Measurements from ENCODE around the gene PTGES. TPM values are rescaled to one million over a fixed set of nuclear protein-coding genes. Genes with fewer than 3 reads are reported as not detected.

PTGES gene
- total RNA-seq, 1 experiment from 2014 or later, result 2.5 TPM

DNA sequence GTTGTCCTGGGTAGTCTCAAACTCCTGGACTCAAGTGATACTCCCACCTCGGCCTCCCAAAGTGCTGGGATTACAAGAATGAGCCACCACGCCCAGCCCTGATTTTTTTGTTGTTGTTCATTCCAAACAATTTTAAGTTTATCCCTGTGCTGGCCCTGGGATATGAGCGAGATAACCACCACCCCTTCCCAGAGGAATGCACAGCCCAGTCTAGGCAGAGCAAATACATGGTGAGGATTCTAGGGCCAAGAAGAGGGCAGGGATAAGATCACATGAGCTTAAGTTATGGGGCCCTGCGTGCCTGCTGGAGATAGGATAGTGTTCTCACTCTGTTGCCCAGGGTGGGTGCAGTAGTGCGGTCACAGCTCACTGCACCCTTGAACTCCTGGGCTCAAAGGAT is 29.1 kb upstream of the PTGES start (continued):
- TF ChIP-seq NR3C1 (CRISPR knock-in tag; conservative IDR thresholded peaks at IDR 0.05; ENCODE audit: low read depth), result no peak
- TF ChIP-seq, protein P1, sequence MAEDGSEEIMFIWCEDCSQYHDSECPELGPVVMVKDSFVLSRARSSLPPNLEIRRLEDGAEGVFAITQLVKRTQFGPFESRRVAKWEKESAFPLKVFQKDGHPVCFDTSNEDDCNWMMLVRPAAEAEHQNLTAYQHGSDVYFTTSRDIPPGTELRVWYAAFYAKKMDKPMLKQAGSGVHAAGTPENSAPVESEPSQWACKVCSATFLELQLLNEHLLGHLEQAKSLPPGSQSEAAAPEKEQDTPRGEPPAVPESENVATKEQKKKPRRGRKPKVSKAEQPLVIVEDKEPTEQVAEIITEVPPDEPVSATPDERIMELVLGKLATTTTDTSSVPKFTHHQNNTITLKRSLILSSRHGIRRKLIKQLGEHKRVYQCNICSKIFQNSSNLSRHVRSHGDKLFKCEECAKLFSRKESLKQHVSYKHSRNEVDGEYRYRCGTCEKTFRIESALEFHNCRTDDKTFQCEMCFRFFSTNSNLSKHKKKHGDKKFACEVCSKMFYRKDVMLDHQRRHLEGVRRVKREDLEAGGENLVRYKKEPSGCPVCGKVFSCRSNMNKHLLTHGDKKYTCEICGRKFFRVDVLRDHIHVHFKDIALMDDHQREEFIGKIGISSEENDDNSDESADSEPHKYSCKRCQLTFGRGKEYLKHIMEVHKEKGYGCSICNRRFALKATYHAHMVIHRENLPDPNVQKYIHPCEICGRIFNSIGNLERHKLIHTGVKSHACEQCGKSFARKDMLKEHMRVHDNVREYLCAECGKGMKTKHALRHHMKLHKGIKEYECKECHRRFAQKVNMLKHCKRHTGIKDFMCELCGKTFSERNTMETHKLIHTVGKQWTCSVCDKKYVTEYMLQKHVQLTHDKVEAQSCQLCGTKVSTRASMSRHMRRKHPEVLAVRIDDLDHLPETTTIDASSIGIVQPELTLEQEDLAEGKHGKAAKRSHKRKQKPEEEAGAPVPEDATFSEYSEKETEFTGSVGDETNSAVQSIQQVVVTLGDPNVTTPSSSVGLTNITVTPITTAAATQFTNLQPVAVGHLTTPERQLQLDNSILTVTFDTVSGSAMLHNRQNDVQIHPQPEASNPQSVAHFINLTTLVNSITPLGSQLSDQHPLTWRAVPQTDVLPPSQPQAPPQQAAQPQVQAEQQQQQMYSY (CRISPR knock-in tag; IDR thresholded peaks at IDR 0.05), result no peak

DNA sequence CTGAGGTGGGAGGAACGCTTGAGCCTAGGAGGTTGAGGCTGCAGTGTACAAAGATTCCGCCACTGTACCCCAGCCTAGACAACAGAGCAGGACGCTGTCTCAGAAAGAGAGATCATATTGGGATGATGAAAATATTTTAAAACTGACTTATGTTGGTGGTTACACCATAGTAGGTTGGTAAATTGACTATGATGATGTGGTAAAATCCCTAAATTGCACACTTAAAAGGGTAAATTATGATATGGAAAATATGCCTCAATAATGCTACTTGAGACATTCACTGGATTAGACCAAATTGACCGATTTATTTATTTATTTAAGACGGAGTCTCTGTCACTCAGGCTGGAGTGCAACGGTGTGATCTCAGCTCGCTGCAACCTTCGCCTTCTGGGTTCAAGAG is 28.3 kb upstream of the PTGES start:
- TF ChIP-seq MXD4 (CRISPR knock-in tag; IDR thresholded peaks at IDR 0.05; ENCODE audit: borderline replicate concordance) (no peak), KAT7 (CRISPR knock-in tag; IDR thresholded peaks at IDR 0.05; ENCODE audit: borderline replicate concordance) (no peak), ZNF317 (CRISPR knock-in tag; IDR thresholded peaks at IDR 0.05; ENCODE audit: borderline replicate concordance, low read depth) (no peak), ATF1 (CRISPR knock-in tag; IDR thresholded peaks at IDR 0.05) (no peak), ZNF416 (CRISPR knock-in tag; IDR thresholded peaks at IDR 0.05) (no peak), ZNF423 (CRISPR knock-in tag; IDR thresholded peaks at IDR 0.05) (no peak), IRF2 (CRISPR knock-in tag; IDR thresholded peaks at IDR 0.05; ENCODE audit: borderline replicate concordance, low read depth) (no peak), ZBTB21 (CRISPR knock-in tag; IDR thresholded peaks at IDR 0.05; ENCODE audit: borderline replicate concordance) (no peak)
- TF ChIP-seq, protein P2, sequence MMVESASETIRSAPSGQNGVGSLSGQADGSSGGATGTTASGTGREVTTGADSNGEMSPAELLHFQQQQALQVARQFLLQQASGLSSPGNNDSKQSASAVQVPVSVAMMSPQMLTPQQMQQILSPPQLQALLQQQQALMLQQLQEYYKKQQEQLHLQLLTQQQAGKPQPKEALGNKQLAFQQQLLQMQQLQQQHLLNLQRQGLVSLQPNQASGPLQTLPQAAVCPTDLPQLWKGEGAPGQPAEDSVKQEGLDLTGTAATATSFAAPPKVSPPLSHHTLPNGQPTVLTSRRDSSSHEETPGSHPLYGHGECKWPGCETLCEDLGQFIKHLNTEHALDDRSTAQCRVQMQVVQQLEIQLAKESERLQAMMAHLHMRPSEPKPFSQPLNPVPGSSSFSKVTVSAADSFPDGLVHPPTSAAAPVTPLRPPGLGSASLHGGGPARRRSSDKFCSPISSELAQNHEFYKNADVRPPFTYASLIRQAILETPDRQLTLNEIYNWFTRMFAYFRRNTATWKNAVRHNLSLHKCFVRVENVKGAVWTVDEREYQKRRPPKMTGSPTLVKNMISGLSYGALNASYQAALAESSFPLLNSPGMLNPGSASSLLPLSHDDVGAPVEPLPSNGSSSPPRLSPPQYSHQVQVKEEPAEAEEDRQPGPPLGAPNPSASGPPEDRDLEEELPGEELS (CRISPR knock-in tag; IDR thresholded peaks at IDR 0.05), result no peak
- TF ChIP-seq, protein P3, sequence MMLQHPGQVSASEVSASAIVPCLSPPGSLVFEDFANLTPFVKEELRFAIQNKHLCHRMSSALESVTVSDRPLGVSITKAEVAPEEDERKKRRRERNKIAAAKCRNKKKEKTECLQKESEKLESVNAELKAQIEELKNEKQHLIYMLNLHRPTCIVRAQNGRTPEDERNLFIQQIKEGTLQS (CRISPR knock-in tag; conservative IDR thresholded peaks at IDR 0.05), result no peak
- TF ChIP-seq, protein P4, sequence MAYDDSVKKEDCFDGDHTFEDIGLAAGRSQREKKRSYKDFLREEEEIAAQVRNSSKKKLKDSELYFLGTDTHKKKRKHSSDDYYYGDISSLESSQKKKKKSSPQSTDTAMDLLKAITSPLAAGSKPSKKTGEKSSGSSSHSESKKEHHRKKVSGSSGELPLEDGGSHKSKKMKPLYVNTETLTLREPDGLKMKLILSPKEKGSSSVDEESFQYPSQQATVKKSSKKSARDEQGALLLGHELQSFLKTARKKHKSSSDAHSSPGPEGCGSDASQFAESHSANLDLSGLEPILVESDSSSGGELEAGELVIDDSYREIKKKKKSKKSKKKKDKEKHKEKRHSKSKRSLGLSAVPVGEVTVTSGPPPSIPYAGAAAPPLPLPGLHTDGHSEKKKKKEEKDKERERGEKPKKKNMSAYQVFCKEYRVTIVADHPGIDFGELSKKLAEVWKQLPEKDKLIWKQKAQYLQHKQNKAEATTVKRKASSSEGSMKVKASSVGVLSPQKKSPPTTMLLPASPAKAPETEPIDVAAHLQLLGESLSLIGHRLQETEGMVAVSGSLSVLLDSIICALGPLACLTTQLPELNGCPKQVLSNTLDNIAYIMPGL (CRISPR knock-in tag; IDR thresholded peaks at IDR 0.05), result no peak
- TF ChIP-seq, protein P5, sequence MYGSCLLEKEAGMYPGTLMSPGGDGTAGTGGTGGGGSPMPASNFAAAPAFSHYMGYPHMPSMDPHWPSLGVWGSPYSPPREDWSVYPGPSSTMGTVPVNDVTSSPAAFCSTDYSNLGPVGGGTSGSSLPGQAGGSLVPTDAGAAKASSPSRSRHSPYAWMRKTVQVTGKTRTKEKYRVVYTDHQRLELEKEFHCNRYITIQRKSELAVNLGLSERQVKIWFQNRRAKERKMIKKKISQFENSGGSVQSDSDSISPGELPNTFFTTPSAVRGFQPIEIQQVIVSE (CRISPR knock-in tag; IDR thresholded peaks at IDR 0.05; ENCODE audit: borderline replicate concordance), result no peak
- H3K4me3 Mint-ChIP-seq, result no peak overlapping the region
- H3K27ac Mint-ChIP-seq, result no peak overlapping the region
- H3K9me3 Mint-ChIP-seq, result no peaks in the 10 kb centered on the region
- ATAC-seq (no peak), DNase-seq (ENCODE audit: low spot score) (no peak)
- H3K4me1 Mint-ChIP-seq, result 0 out of 2 replicates have a peak, but pooled peaks cover 6% of the 10 kb centered on the region
- POLR2A ChIA-PET, result no interaction called here
- CTCF ChIA-PET, result interaction anchor here (0.6 to 14.0 kb wide), 5 partner anchors 9 to 55 kb away, joined by 3 to 101 read pairs (median 5); no protein-coding TSS in a partner anchor
- no peaks in the 10 kb centered on the region for H3K36me3 Mint-ChIP-seq
- H3K27me3 Mint-ChIP-seq (ENCODE audit: low read depth), result no peaks in the 10 kb centered on the region; the same call in 1 of the 2 replicates
